Liver (tissue), 3 donors: Measurements from ENCODE around the gene PRAMEF26.
"Not testable (repeated sequence)": the region's sequence is repeated elsewhere in the genome, so short reads cannot be mapped to it uniquely, and the experiment has no call there.

Experiments
- FOXA2 ChIP-seq: IDR thresholded peaks from 2 replicates; pipeline ENCODE4 v1.6.1; 2016; ENCODE audit warnings: antibody characterized with exemption
- RAD21 ChIP-seq, 2 donors: IDR thresholded peaks; 2 replicates each; pipeline ENCODE4 v1.6.1; 2016; ENCODE audit warnings: antibody characterized with exemption in 2 of 2, mild to moderate bottlenecking in 2 of 2
- REST ChIP-seq: IDR thresholded peaks from 2 replicates; pipeline ENCODE4 v1.6.1; 2016; ENCODE audit warnings: antibody characterized with exemption, mild to moderate bottlenecking
- YY1 ChIP-seq: IDR thresholded peaks from 2 replicates; pipeline ENCODE4 v1.6.1; 2016; ENCODE audit warnings: antibody characterized with exemption, mild to moderate bottlenecking
- TF ChIP-seq, protein P1 (sequence below): IDR thresholded peaks from 2 replicates; pipeline ENCODE4 v1.6.1; 2016; ENCODE audit warnings: antibody characterized with exemption
- TF ChIP-seq, protein P2 (sequence below): fragments of 150-350 bp; IDR thresholded peaks from 2 replicates; pipeline ENCODE4 v1.5.1; 2017; ENCODE audit warnings: improper control_type of control experiment, low read depth, low read length; ENCODE audit not compliant: missing input control
- donor health status: healthy.
- donor health status: healthy.

GRCh38 chr1:13171548-13171947, 15.7 kb upstream of the PRAMEF26 start, which contains the start of gene PRAMEF9:
- TF ChIP-seq, protein P1, sequence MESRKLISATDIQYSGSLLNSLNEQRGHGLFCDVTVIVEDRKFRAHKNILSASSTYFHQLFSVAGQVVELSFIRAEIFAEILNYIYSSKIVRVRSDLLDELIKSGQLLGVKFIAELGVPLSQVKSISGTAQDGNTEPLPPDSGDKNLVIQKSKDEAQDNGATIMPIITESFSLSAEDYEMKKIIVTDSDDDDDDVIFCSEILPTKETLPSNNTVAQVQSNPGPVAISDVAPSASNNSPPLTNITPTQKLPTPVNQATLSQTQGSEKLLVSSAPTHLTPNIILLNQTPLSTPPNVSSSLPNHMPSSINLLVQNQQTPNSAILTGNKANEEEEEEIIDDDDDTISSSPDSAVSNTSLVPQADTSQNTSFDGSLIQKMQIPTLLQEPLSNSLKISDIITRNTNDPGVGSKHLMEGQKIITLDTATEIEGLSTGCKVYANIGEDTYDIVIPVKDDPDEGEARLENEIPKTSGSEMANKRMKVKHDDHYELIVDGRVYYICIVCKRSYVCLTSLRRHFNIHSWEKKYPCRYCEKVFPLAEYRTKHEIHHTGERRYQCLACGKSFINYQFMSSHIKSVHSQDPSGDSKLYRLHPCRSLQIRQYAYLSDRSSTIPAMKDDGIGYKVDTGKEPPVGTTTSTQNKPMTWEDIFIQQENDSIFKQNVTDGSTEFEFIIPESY, result not testable (repeated sequence)
- TF ChIP-seq, protein P2, sequence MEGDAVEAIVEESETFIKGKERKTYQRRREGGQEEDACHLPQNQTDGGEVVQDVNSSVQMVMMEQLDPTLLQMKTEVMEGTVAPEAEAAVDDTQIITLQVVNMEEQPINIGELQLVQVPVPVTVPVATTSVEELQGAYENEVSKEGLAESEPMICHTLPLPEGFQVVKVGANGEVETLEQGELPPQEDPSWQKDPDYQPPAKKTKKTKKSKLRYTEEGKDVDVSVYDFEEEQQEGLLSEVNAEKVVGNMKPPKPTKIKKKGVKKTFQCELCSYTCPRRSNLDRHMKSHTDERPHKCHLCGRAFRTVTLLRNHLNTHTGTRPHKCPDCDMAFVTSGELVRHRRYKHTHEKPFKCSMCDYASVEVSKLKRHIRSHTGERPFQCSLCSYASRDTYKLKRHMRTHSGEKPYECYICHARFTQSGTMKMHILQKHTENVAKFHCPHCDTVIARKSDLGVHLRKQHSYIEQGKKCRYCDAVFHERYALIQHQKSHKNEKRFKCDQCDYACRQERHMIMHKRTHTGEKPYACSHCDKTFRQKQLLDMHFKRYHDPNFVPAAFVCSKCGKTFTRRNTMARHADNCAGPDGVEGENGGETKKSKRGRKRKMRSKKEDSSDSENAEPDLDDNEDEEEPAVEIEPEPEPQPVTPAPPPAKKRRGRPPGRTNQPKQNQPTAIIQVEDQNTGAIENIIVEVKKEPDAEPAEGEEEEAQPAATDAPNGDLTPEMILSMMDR, result not testable (repeated sequence)
- not testable (repeated sequence) for TF ChIP-seq YY1; RAD21 (IDR thresholded peaks at IDR 0.05); FOXA2; REST
